B cell (primary cell): ENCODE results near the gene ENG. TPM values are rescaled to one million over a fixed set of nuclear protein-coding genes. Genes with fewer than 3 reads are reported as not detected.

Experiments used
- ATAC-seq: fragments of 200-7000 bp; cut with Tn5 transposase; one replicate; pipeline ENCODE4 v1.10.0; 2021; ENCODE audit warnings: low read depth, mild to moderate bottlenecking, moderate number of reproducible peaks, moderate library complexity
- CTCF ChIA-PET: fragments of 350-600 bp; sonication (Branson Sonifier 250); formaldehyde crosslinking; loops from one replicate; lab custom pipeline; 2021; ENCODE audit warnings: antibody characterized with exemption, inconsistent platforms; lab: Charles Lee
- POLR2A ChIA-PET: fragments of 350-600 bp; sonication (Branson Sonifier 250); formaldehyde crosslinking; loops from one replicate; lab custom pipeline; 2021; ENCODE audit warnings: antibody characterized with exemption; lab: Charles Lee
- DNase-seq: peaks from one replicate; pipeline ENCODE4 v3.0.0; 2013
- H2AFZ ChIP-seq: 2 replicates; pipeline ENCODE4 v1.6.1; 2012; ENCODE audit warnings: mild to moderate bottlenecking, low read depth, low read length; ENCODE audit not compliant: insufficient read depth, poor library complexity, severe bottlenecking
- H3K27ac ChIP-seq, 2 donors: 1 replicate in 1 of 2; 2 replicates in 1 of 2; pipeline ENCODE4 v1.5.1; 2012 to 2013; ENCODE audit warnings: low read length in 2 of 2, mild to moderate bottlenecking in 2 of 2, moderate library complexity in 1 of 2
- H3K27me3 ChIP-seq, 4 experiments: fragments of 200-600 bp in 1 of 4; sonication (generic) in 1 of 4; replicated peaks in 1 of 4; 1 replicate in 2 of 4; 2 replicates in 2 of 4; pipeline versions ENCODE4 v1.6.1 to v1.7.0; 2013 to 2016; ENCODE audit warnings: low read length in 3 of 4, mild to moderate bottlenecking in 2 of 4, mixed read lengths in 1 of 4, moderate library complexity in 1 of 4; ENCODE audit not compliant: insufficient read depth in 4 of 4, control insufficient read depth in 3 of 4; ENCODE audit errors: control extremely low read depth in 1 of 4
- H3K36me3 ChIP-seq, 2 experiments: replicated peaks in 1 of 2; 1 replicate in 1 of 2; 2 replicates in 1 of 2; pipeline versions ENCODE4 v1.6.1 to v1.7.1; 2013; ENCODE audit warnings: low read length in 1 of 2; ENCODE audit not compliant: insufficient read depth in 2 of 2, control insufficient read depth in 1 of 2; ENCODE audit errors: control extremely low read depth in 1 of 2, extremely low read depth in 1 of 2
- H3K4me1 ChIP-seq, 2 donors: fragments of 200-600 bp in 1 of 2; sonication (generic) in 1 of 2; 1 replicate in 1 of 2; 2 replicates in 1 of 2; pipeline versions ENCODE4 v1.5.1 to v1.6.1; 2013 to 2017; ENCODE audit warnings: low read length in 2 of 2; ENCODE audit not compliant: control insufficient read depth in 2 of 2, insufficient read depth in 2 of 2
- H3K4me2 ChIP-seq: replicated peaks from 2 replicates; pipeline ENCODE3; 2012; ENCODE audit warnings: mild to moderate bottlenecking, low read depth, low read length; ENCODE audit not compliant: poor library complexity, severe bottlenecking
- H3K4me3 ChIP-seq, 5 experiments: fragments of 200-600 bp in 1 of 5; sonication (generic) in 1 of 5; 1 replicate in 3 of 5; 2 replicates in 2 of 5; pipeline versions ENCODE4 v1.5.1 to v1.7.0; 2011 to 2016; ENCODE audit warnings: low read length in 4 of 5, mild to moderate bottlenecking in 4 of 5, low read depth in 2 of 5, control low read depth in 1 of 5, moderate library complexity in 1 of 5; ENCODE audit not compliant: insufficient read depth in 1 of 5; ENCODE audit errors: control extremely low read depth in 1 of 5, extremely low read depth in 1 of 5
- H3K79me2 ChIP-seq: fragments of 200-600 bp; sonication (generic); one replicate; pipeline ENCODE4 v1.6.0; 2016; ENCODE audit warnings: low read length; ENCODE audit not compliant: control insufficient read depth, insufficient read depth
- H3K9ac ChIP-seq: fragments of 200-600 bp; sonication (generic); 2 replicates; pipeline ENCODE4 v1.6.1; 2017; ENCODE audit warnings: mild to moderate bottlenecking, low read length, moderate library complexity
- H3K9me3 ChIP-seq, 3 donors: one replicate each; pipeline versions ENCODE4 v1.6.1 to v1.7.1; 2013; ENCODE audit warnings: low read length in 2 of 3; ENCODE audit not compliant: control insufficient read depth in 2 of 3, insufficient read depth in 1 of 3; ENCODE audit errors: control extremely low read depth in 1 of 3
- H4K20me1 ChIP-seq: 2 replicates; pipeline ENCODE4 v1.6.0; 2012; ENCODE audit warnings: mild to moderate bottlenecking, low read length; ENCODE audit not compliant: insufficient read depth, control insufficient read depth, poor library complexity, severe bottlenecking
- H3K27ac Mint-ChIP-seq: one replicate; pipeline ENCODE4 v1.8.0; 2021; ENCODE audit warnings: mixed read lengths
- H3K27me3 Mint-ChIP-seq: one replicate; pipeline ENCODE4 v1.8.0; 2021; ENCODE audit warnings: mixed read lengths
- H3K4me1 Mint-ChIP-seq: one replicate; pipeline ENCODE4 v1.8.0; 2021; ENCODE audit warnings: mixed read lengths
- H3K4me3 Mint-ChIP-seq: one replicate; pipeline ENCODE4 v1.8.0; 2021; ENCODE audit warnings: mixed read lengths
- H3K9me3 Mint-ChIP-seq: one replicate; pipeline ENCODE4 v1.8.0; 2022; ENCODE audit warnings: mixed read lengths; ENCODE audit not compliant: insufficient read depth
- CTCF ChIP-seq: fragments of 200-600 bp; IDR thresholded peaks from one replicate; pipeline ENCODE4 v1.8.0; 2022; ENCODE audit warnings: antibody characterized with exemption, mild to moderate bottlenecking
- EZH2 ChIP-seq: IDR thresholded peaks from 2 replicates; pipeline ENCODE4 v1.6.1; 2012; ENCODE audit warnings: borderline replicate concordance, low read depth, mild to moderate bottlenecking, moderate library complexity, low read length; ENCODE audit not compliant: insufficient read depth, poor library complexity, severe bottlenecking
- whole genome bisulfite sequencing: methylation state at CpG from one replicate; pipeline ENCODE4 v1.1.5; 2013; ENCODE audit warnings: missing lambda C conversion rate; ENCODE audit not compliant: insufficient coverage; 5-methylcytosine and 5-hydroxymethylcytosine counted together
- intact Hi-C: fragments of 100-400 bp; cut with micrococcal nuclease; formaldehyde crosslinking; loops from one replicate; pipeline ENCODE4 v1.10.0; 2022
- polyA plus RNA-seq: library from polyadenylated mRNA; depleted of rRNA; stranded (reverse); fragments of >200 nt; gene quantifications from 2 replicates; pipeline ENCODE4 v1.2.3, GENCODE V29; 2012
- total RNA-seq, 2 donors: library from RNA; stranded (reverse); fragments of 120-200 nt in 1 of 2; gene quantifications; 1 replicate in 1 of 2; 2 replicates in 1 of 2; pipeline versions ENCODE4 v1.2.3 to v1.2.4, GENCODE V29; 2013 to 2022

Gene ENG
- total and polyA plus RNA-seq, 2 donors (not counting 1 experiment from before 2014, with no cell fraction given): 5.4 to 12.6 TPM

DNA sequence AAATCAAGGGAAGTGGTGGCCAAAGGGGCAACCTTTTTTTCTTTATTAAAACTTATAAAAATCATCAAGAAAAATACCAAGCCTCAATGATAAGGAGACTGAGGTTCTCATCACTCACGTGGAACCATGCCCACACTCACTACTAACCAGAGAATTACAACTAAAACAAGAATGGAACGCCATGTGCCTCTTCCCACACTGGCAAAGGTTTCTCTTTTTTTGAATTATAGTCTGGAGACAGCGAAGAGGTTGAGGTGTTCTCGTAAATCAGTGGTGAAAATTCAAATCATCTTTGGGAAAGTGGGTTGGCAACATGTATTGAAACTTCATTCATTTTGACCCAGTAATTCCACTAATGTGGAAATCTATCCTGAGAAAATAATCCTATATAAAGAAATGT, 32.4 kb downstream of the ENG start:
- Histone ChIP-seq H3K9ac (no peak overlapping the region), H3K79me2 (no peaks in the 10 kb centered on the region), H3K4me2 (no peak overlapping the region), H3K4me1 (no peaks in the 10 kb centered on the region), H3K36me3 (peaks cover 0 to 10% of the 10 kb centered on the region in 2 experiments), H3K27me3 (no peaks in the 10 kb centered on the region), H3K27ac (no peak overlapping the region), H4K20me1 (no peaks in the 10 kb centered on the region), H3K9me3 (peaks cover 0 to 4% (median 0%) of the 10 kb centered on the region in 3 donors), H3K4me3 (no peak overlapping the region), H2AFZ (no peak overlapping the region)
- ATAC-seq (no peak), DNase-seq (no peak)
- 80% methylated on average over 1 of the region's 4 CpGs for WGBS
- no peaks in the 10 kb centered on the region for H3K9me3 Mint-ChIP-seq
- no peak overlapping the region for H3K4me3 Mint-ChIP-seq
- H3K27me3 Mint-ChIP-seq: no peaks in the 10 kb centered on the region
- no peak overlapping the region for H3K27ac Mint-ChIP-seq
- ChIA-PET CTCF (no interaction called here), POLR2A (no interaction called here)
- no peaks in the 10 kb centered on the region for H3K4me1 Mint-ChIP-seq
- intact Hi-C loops: no loop called here
- TF ChIP-seq CTCF: no peak
- TF ChIP-seq EZH2: no peak

- H3K9me3 ChIP-seq: peaks cover 0 to 4% (median 0%) of the 10 kb centered on the region in 3 donors
- H2AFZ ChIP-seq: no peak overlapping the region
- no peak overlapping the region for H3K9ac ChIP-seq
- no peaks in the 10 kb centered on the region for H3K9me3 Mint-ChIP-seq
- ATAC-seq (no peak), DNase-seq (no peak)
- POLR2A ChIA-PET: no interaction called here
- intact Hi-C loops: no loop called here
- WGBS: 98% methylated on average over 8 of the region's 11 CpGs
- TF ChIP-seq CTCF: no peak
- TF ChIP-seq EZH2: no peak
- H3K4me2 ChIP-seq: no peak overlapping the region
- no peaks in the 10 kb centered on the region for H3K4me1 Mint-ChIP-seq
- no peaks in the 10 kb centered on the region for H4K20me1 ChIP-seq
- H3K4me1 ChIP-seq: no peaks in the 10 kb centered on the region
- peaks cover 0 to 22% of the 10 kb centered on the region in 2 experiments for H3K36me3 ChIP-seq
- no peaks in the 10 kb centered on the region for H3K79me2 ChIP-seq
- H3K27me3 ChIP-seq: no peaks in the 10 kb centered on the region
- H3K4me3 Mint-ChIP-seq: no peak overlapping the region
- H3K4me3 ChIP-seq: no peak overlapping the region
- no peaks in the 10 kb centered on the region for H3K27me3 Mint-ChIP-seq
- no peak overlapping the region for H3K27ac ChIP-seq
- no peak overlapping the region for H3K27ac Mint-ChIP-seq
- CTCF ChIA-PET: interaction anchor here (0.6 kb wide), 1 partner anchor 229 kb away, joined by 3 read pairs; no protein-coding TSS in a partner anchor
Observed at GRCh38 chr9:127818574-127818973, 35.9 kb downstream of the ENG start.
